GM23248 (cell line): ENCODE results near the gene KRT2. TPM values are rescaled to one million over a fixed set of nuclear protein-coding genes. Genes with fewer than 3 reads are reported as not detected.

Experiments used
- DNase-seq: peaks from one replicate; pipeline ENCODE4 v3.0.0-alpha.2; 2015
- H2AFZ ChIP-seq: fragments of 200-600 bp; sonication (generic); 2 replicates; pipeline ENCODE4 v1.6.1; 2016; ENCODE audit warnings: antibody characterized with exemption
- H3F3A ChIP-seq: fragments of 200-600 bp; sonication (generic); 2 replicates; pipeline ENCODE4 v1.6.1; 2016; ENCODE audit warnings: mild to moderate bottlenecking, antibody characterized with exemption, mixed run types; ENCODE audit not compliant: insufficient read depth
- H3K27ac ChIP-seq: fragments of 200-600 bp; sonication (generic); 2 replicates; pipeline ENCODE4 v1.5.1; 2016; ENCODE audit warnings: mild to moderate bottlenecking
- H3K27me3 ChIP-seq: fragments of 200-600 bp; sonication (generic); replicated peaks from 2 replicates; pipeline ENCODE4 v1.6.1; 2016; ENCODE audit warnings: mild to moderate bottlenecking; ENCODE audit not compliant: insufficient read depth
- H3K36me3 ChIP-seq: fragments of 200-600 bp; sonication (generic); 2 replicates; pipeline ENCODE4 v1.6.1; 2016; ENCODE audit warnings: low read depth, mild to moderate bottlenecking
- H3K4me1 ChIP-seq: fragments of 200-600 bp; sonication (generic); 2 replicates; pipeline ENCODE4 v1.6.1; 2016; ENCODE audit warnings: mild to moderate bottlenecking; ENCODE audit not compliant: insufficient read depth
- H3K4me2 ChIP-seq: fragments of 200-600 bp; sonication (generic); one replicate; pipeline ENCODE4 v1.6.1; 2016; ENCODE audit warnings: mild to moderate bottlenecking; ENCODE audit not compliant: unreplicated experiment
- H3K4me3 ChIP-seq: fragments of 200-600 bp; sonication (generic); 2 replicates; pipeline ENCODE4 v1.5.1; 2016; ENCODE audit warnings: mild to moderate bottlenecking
- H3K79me2 ChIP-seq: fragments of 200-600 bp; sonication (generic); 2 replicates; pipeline ENCODE4 v1.6.1; 2016; ENCODE audit warnings: mild to moderate bottlenecking; ENCODE audit not compliant: insufficient read depth
- H3K9ac ChIP-seq: fragments of 200-600 bp; sonication (generic); 2 replicates; pipeline ENCODE4 v1.6.1; 2016; ENCODE audit warnings: mild to moderate bottlenecking
- H3K9me2 ChIP-seq: fragments of 200-600 bp; sonication (generic); 2 replicates; pipeline ENCODE4 v1.6.1; 2016; ENCODE audit warnings: mixed run types, mild to moderate bottlenecking, moderate library complexity; ENCODE audit not compliant: insufficient read depth
- H3K9me3 ChIP-seq: fragments of 200-600 bp; sonication (generic); one replicate; pipeline ENCODE4 v1.6.1; 2017; ENCODE audit warnings: low read depth
- H4K20me1 ChIP-seq: fragments of 200-600 bp; sonication (generic); 2 replicates; pipeline ENCODE4 v1.6.0; 2016; ENCODE audit not compliant: insufficient read depth
- EZH2 ChIP-seq: fragments of 200-600 bp; sonication (generic); IDR thresholded peaks from 2 replicates; pipeline ENCODE4 v1.6.1; 2018; ENCODE audit warnings: antibody characterized with exemption, mild to moderate bottlenecking; ENCODE audit not compliant: insufficient read depth, poor library complexity, severe bottlenecking
- EZH2phosphoT487 ChIP-seq: fragments of 200-600 bp; sonication (generic); IDR thresholded peaks from 2 replicates; pipeline ENCODE4 v1.6.1; 2018; ENCODE audit warnings: antibody characterized with exemption, moderate library complexity, mild to moderate bottlenecking, low read depth; ENCODE audit not compliant: insufficient read depth
- WGBS, 2 experiments: methylation state at CpG; one replicate each; pipeline ENCODE4 v1.1.6; 2015 to 2017; ENCODE audit warnings: low lambda C conversion rate in 2 of 2, low coverage in 1 of 2; ENCODE audit errors: missing lambda C conversion rate in 2 of 2; 5-methylcytosine and 5-hydroxymethylcytosine counted together
- in situ Hi-C: fragments of 300-500 bp; cut with MboI; formaldehyde crosslinking; loops from 2 replicates; pipeline ENCODE4 v1.15.0; 2020
- polyA plus RNA-seq: library from polyadenylated mRNA; unstranded; fragments of >200 nt; fragmentation: Nextera tagmentation; extraction: Ambion mirVana; gene quantifications from 2 replicates; pipeline ENCODE4 v1.2.1, GENCODE V29; 2016
- total RNA-seq: library from RNA; depleted of rRNA; stranded (reverse); fragments of >200 nt; shearing (Covaris generic); gene quantifications from 2 replicates; pipeline ENCODE4 v1.2.3, GENCODE V29; 2014

Gene KRT2
- total and polyA plus RNA-seq, 2 experiments from 2014 or later, result not detected

- Histone ChIP-seq H3K9me2 (no peaks in the 10 kb centered on the region), H3K27ac (no peak overlapping the region), H3K36me3 (no peaks in the 10 kb centered on the region), H3K27me3 (peaks cover 47% of the 10 kb centered on the region), H3K79me2 (no peaks in the 10 kb centered on the region), H2AFZ (no peak overlapping the region), H3K4me3 (no peak overlapping the region), H3K4me2 (no peak overlapping the region), H3F3A (no peaks in the 10 kb centered on the region), H3K9me3 (no peaks in the 10 kb centered on the region), H4K20me1 (no peaks in the 10 kb centered on the region), H3K4me1 (no peaks in the 10 kb centered on the region), H3K9ac (no peak overlapping the region)
- TF ChIP-seq EZH2 (no peak), EZH2phosphoT487 (no peak)
- 37 to 40% methylated on average over 11 of the region's 11 CpGs for WGBS, 2 experiments
- in situ Hi-C loops, result no loop called here
- DNase-seq, result no peak
Observed at GRCh38 chr12:52698651-52699340, 46.8 kb upstream of the KRT2 start.

GRCh38 chr12:52697058-52697582 is 45.1 kb upstream of the KRT2 start:
- H3K9me3 ChIP-seq, result no peaks in the 10 kb centered on the region
- no peak overlapping the region for H2AFZ ChIP-seq
- 25 to 48% methylated on average over 1 to 2 of the region's 2 CpGs for WGBS, 2 experiments
- no peak for TF ChIP-seq EZH2
- TF ChIP-seq EZH2phosphoT487, result no peak
- H3K36me3 ChIP-seq, result no peaks in the 10 kb centered on the region
- no peak for DNase-seq
- H4K20me1 ChIP-seq, result no peaks in the 10 kb centered on the region
- H3K4me3 ChIP-seq, result no peak overlapping the region
- H3K9me2 ChIP-seq, result no peaks in the 10 kb centered on the region
- H3K4me2 ChIP-seq, result no peak overlapping the region
- in situ Hi-C loops, result no loop called here
- no peaks in the 10 kb centered on the region for H3K79me2 ChIP-seq
- no peaks in the 10 kb centered on the region for H3F3A ChIP-seq
- no peaks in the 10 kb centered on the region for H3K4me1 ChIP-seq
- H3K9ac ChIP-seq, result no peak overlapping the region
- peaks cover 51% of the 10 kb centered on the region for H3K27me3 ChIP-seq
- no peak overlapping the region for H3K27ac ChIP-seq

GRCh38 chr12:52696588-52696987 is 44.6 kb upstream of the KRT2 start:
- DNase-seq, result no peak
- peaks cover 55% of the 10 kb centered on the region for H3K27me3 ChIP-seq
- no peaks in the 10 kb centered on the region for H4K20me1 ChIP-seq
- no peak overlapping the region for H2AFZ ChIP-seq
- H3K4me2 ChIP-seq, result no peak overlapping the region
- TF ChIP-seq EZH2phosphoT487 (no peak), EZH2 (no peak)
- H3K9me2 ChIP-seq, result no peaks in the 10 kb centered on the region
- no peaks in the 10 kb centered on the region for H3K4me1 ChIP-seq
- no peak overlapping the region for H3K27ac ChIP-seq
- 33 to 41% methylated on average over 3 of the region's 3 CpGs for WGBS, 2 experiments
- no peaks in the 10 kb centered on the region for H3K79me2 ChIP-seq
- no peaks in the 10 kb centered on the region for H3K9me3 ChIP-seq
- H3K4me3 ChIP-seq, result no peak overlapping the region
- H3K9ac ChIP-seq, result no peak overlapping the region
- no peaks in the 10 kb centered on the region for H3K36me3 ChIP-seq
- no peaks in the 10 kb centered on the region for H3F3A ChIP-seq
- in situ Hi-C loops, result no loop called here

DNA sequence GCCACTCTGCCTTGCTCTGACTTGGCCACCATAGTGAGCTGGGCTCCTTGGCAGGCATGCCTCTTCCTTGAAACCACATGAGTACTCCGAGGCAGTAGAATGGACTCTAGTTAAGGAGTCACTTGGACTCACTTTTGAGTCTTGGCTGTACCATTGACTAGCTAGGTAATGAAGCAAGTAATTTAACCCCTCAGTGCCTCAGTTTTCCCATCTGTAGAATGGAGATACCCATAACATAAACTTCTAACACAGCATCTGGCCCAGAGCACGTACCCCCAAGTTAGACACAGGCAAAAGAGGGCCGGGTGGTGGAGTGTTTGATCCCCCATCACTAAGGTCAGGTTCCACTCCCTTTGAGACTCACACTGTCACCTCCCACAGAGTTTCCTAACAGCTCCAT is 43.0 kb upstream of the KRT2 start:
- H3K4me2 ChIP-seq, result no peak overlapping the region
- H3K27me3 ChIP-seq, result peaks cover 57% of the 10 kb centered on the region
- H3F3A ChIP-seq, result no peaks in the 10 kb centered on the region
- H3K9me3 ChIP-seq, result no peaks in the 10 kb centered on the region
- no peak overlapping the region for H3K9ac ChIP-seq
- no peaks in the 10 kb centered on the region for H3K79me2 ChIP-seq
- no peaks in the 10 kb centered on the region for H3K36me3 ChIP-seq
- H3K4me3 ChIP-seq, result no peak overlapping the region
- H3K9me2 ChIP-seq, result no peaks in the 10 kb centered on the region
- no peak for DNase-seq
- TF ChIP-seq EZH2phosphoT487, result no peak
- TF ChIP-seq EZH2, result no peak
- H3K4me1 ChIP-seq, result no peaks in the 10 kb centered on the region
- in situ Hi-C loops, result no loop called here
- no peaks in the 10 kb centered on the region for H4K20me1 ChIP-seq
- WGBS, 2 experiments, result 44 to 53% methylated on average over 3 of the region's 3 CpGs
- H3K27ac ChIP-seq, result no peak overlapping the region
- H2AFZ ChIP-seq, result no peak overlapping the region
